CD4-positive, alpha-beta T cell treated with Interleukin-17A for 4 hours (primary cell): ENCODE results near the gene SLC35G6.
"Not testable (repeated sequence)": the region's sequence is repeated elsewhere in the genome, so short reads cannot be mapped to it uniquely, and the experiment has no call there.

Source experiments
- DNase-seq: peaks from one replicate; pipeline ENCODE4 v3.0.0-alpha.2; 2020; ENCODE audit warnings: mixed read lengths

Gene SLC35G6

GRCh38 chr17:7460850-7461660 lies 20.2 kb upstream of the SLC35G6 start:
- DNase-seq, result no peak

- no peak for DNase-seq
Observed at GRCh38 chr17:7462474-7463371, 18.5 kb upstream of the SLC35G6 start.

GRCh38 chr17:7463372-7463846 lies 17.8 kb upstream of the SLC35G6 start:
- DNase-seq, result no peak

GRCh38 chr17:7464081-7464480 lies 17.2 kb upstream of the SLC35G6 start:
- DNase-seq, result no peak

GRCh38 chr17:7465597-7466275 lies 15.5 kb upstream of the SLC35G6 start:
- DNase-seq, result no peak

- no peak for DNase-seq
Observed at GRCh38 chr17:7466318-7466638, 15.0 kb upstream of the SLC35G6 start.

- DNase-seq, result no peak
Observed at GRCh38 chr17:7466639-7467341, 14.5 kb upstream of the SLC35G6 start.

GRCh38 chr17:7467498-7467897 lies 13.7 kb upstream of the SLC35G6 start:
- no peak for DNase-seq

- no peak for DNase-seq
Observed at GRCh38 chr17:7468290-7468689, 13.0 kb upstream of the SLC35G6 start.

- no peak for DNase-seq
Observed at GRCh38 chr17:7468804-7469389, 12.3 kb upstream of the SLC35G6 start.

GRCh38 chr17:7469843-7470242 lies 11.4 kb upstream of the SLC35G6 start:
- not testable (repeated sequence) for DNase-seq

GRCh38 chr17:7470457-7470973 lies 10.7 kb upstream of the SLC35G6 start:
- DNase-seq, result not testable (repeated sequence)

GRCh38 chr17:7471729-7472128 lies 9.5 kb upstream of the SLC35G6 start:
- no peak for DNase-seq

GRCh38 chr17:7474767-7475166 lies 6.5 kb upstream of the SLC35G6 start:
- not testable (repeated sequence) for DNase-seq

- peak; percentile 19 for DNase-seq
Observed at GRCh38 chr17:7475764-7476422, 5.4 kb upstream of the SLC35G6 start.

- DNase-seq, result no peak
Observed at GRCh38 chr17:7476494-7476893, 4.8 kb upstream of the SLC35G6 start.

GRCh38 chr17:7476951-7477350 lies 4.3 kb upstream of the SLC35G6 start:
- DNase-seq, result no peak

- DNase-seq, result peak; percentile 47
Observed at GRCh38 chr17:7477392-7478275, 3.6 kb upstream of the SLC35G6 start.

- DNase-seq, result peak; percentile 79
Observed at GRCh38 chr17:7478276-7479212, 2.7 kb upstream of the SLC35G6 start.
